Karpas-422 (cell line): ENCODE results near the gene MYH13. TPM values are rescaled to one million over a fixed set of nuclear protein-coding genes. Genes with fewer than 3 reads are reported as not detected.
A peak's percentile ranks its signal among the peaks of the same experiment; 100 is the strongest.

Source experiments
- DNase-seq: peaks from one replicate; pipeline ENCODE4 v3.0.0-alpha.2; 2015
- H2AFZ ChIP-seq: fragments of 200-600 bp; sonication (generic); 2 replicates; pipeline ENCODE4 v1.6.1; 2014; ENCODE audit warnings: antibody characterized with exemption, low read length, mixed read lengths
- H3K27ac ChIP-seq: fragments of 200-600 bp; sonication (generic); 2 replicates; pipeline ENCODE4 v1.5.1; 2014; ENCODE audit warnings: mild to moderate bottlenecking, low read length, moderate library complexity
- H3K27me3 ChIP-seq: fragments of 200-600 bp; sonication (generic); 2 replicates; pipeline ENCODE4 v1.6.1; 2014; ENCODE audit warnings: low read length, mixed read lengths
- H3K36me3 ChIP-seq: fragments of 200-600 bp; sonication (generic); 2 replicates; pipeline ENCODE4 v1.6.1; 2014; ENCODE audit warnings: low read length, mixed read lengths; ENCODE audit not compliant: insufficient read depth
- H3K4me1 ChIP-seq: fragments of 200-600 bp; sonication (generic); 2 replicates; pipeline ENCODE4 v1.6.1; 2014; ENCODE audit warnings: mild to moderate bottlenecking, low read length, mixed read lengths
- H3K4me2 ChIP-seq: fragments of 200-600 bp; sonication (generic); 2 replicates; pipeline ENCODE4 v1.6.1; 2014; ENCODE audit warnings: low read length, low read depth, mild to moderate bottlenecking; ENCODE audit not compliant: poor library complexity, severe bottlenecking
- H3K4me3 ChIP-seq: fragments of 200-600 bp; sonication (generic); 2 replicates; pipeline ENCODE4 v1.5.1; 2014; ENCODE audit warnings: mild to moderate bottlenecking, antibody characterized with exemption, low read length, mixed read lengths
- H3K79me2 ChIP-seq: fragments of 200-600 bp; sonication (generic); 2 replicates; pipeline ENCODE4 v1.6.1; 2014; ENCODE audit warnings: mild to moderate bottlenecking, low read length, mixed read lengths
- H3K9ac ChIP-seq: fragments of 200-600 bp; sonication (generic); 2 replicates; pipeline ENCODE4 v1.6.0; 2014; ENCODE audit warnings: low read length
- H3K9me2 ChIP-seq: fragments of 200-600 bp; sonication (generic), shearing (Covaris generic); replicated peaks from 2 replicates; pipeline ENCODE4 v1.6.0; 2014; ENCODE audit warnings: mild to moderate bottlenecking, low read length, moderate library complexity; ENCODE audit not compliant: insufficient read depth
- H3K9me3 ChIP-seq: fragments of 300-700, 200-600 bp; sonication (generic); 2 replicates; pipeline ENCODE4 v1.6.1; 2014; ENCODE audit warnings: low read length, mixed read lengths
- H4K20me1 ChIP-seq: fragments of 200-600 bp; sonication (generic); 2 replicates; pipeline ENCODE4 v1.6.1; 2014; ENCODE audit warnings: mild to moderate bottlenecking, antibody characterized with exemption, low read length, low read depth; ENCODE audit not compliant: insufficient read depth
- total RNA-seq: library from RNA; depleted of rRNA; stranded (reverse); fragments of >200 nt; shearing (Covaris generic); gene quantifications from 2 replicates; pipeline ENCODE4 v1.2.3, GENCODE V29; 2014; ENCODE audit warnings: low replicate concordance; rRNA removed

The MYH13 gene
- not detected in 2 replicates for total RNA-seq

DNA sequence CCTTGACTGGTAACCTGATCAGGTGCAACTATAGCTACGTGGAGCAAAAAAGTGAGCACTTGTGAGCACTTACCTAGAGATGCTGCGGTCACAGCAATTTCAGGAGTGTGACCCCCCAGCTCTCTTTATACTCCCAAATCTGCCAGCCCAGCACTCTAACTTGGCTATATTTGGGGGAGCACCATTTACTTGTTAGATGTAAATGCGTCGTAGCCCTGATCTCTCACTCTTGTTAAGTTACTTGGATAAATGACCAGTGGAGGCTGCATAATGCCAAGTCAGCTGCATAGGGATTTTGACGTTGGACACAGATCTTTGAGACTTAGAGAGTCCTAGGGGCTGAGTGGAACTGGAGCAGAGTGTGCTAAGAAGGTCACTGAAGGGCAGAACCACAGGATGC is at the start of gene MYH13:
MYH13 (minus strand) TSS at position 101 of the 400 bp plus-strand sequence. CDS start 8,476 bp downstream, outside the sequence.
- no peaks in the 10 kb centered on the region for H3K36me3 ChIP-seq
- no peaks in the 10 kb centered on the region for H4K20me1 ChIP-seq
- no peaks in the 10 kb centered on the region for H3K79me2 ChIP-seq
- H3K9me2 ChIP-seq: no peaks in the 10 kb centered on the region
- H3K4me2 ChIP-seq: no peak within 1 kb of the TSS
- DNase-seq: no peak
- H3K27ac ChIP-seq: no peak within 1 kb of the TSS
- H3K27me3 ChIP-seq: no peaks in the 10 kb centered on the region; the same call in 1 of the 2 replicates
- H3K4me1 ChIP-seq: no peaks in the 10 kb centered on the region
- H3K9ac ChIP-seq: no peak within 1 kb of the TSS
- H2AFZ ChIP-seq: no peak within 1 kb of the TSS
- no peak within 1 kb of the TSS for H3K4me3 ChIP-seq
- H3K9me3 ChIP-seq: no peaks in the 10 kb centered on the region

GRCh38 chr17:10421900-10422542 is 49.2 kb upstream of the MYH13 start, which contains the start of gene MYH8:
Gene MYH8 (minus strand): TSS chr17:10421950. CDS start chr17:10420227, 1,723 bp downstream.
- peak; percentile 46 for DNase-seq
- H3K79me2 ChIP-seq: no peaks in the 10 kb centered on the region
- H3K4me3 ChIP-seq: no peak within 1 kb of the TSS
- H3K27me3 ChIP-seq: no peaks in the 10 kb centered on the region
- peaks cover 8% of the 10 kb centered on the region for H3K4me1 ChIP-seq
- H3K9me3 ChIP-seq: no peaks in the 10 kb centered on the region
- no peaks in the 10 kb centered on the region for H3K9me2 ChIP-seq
- H2AFZ ChIP-seq: no peak within 1 kb of the TSS
- H3K9ac ChIP-seq: no peak within 1 kb of the TSS
- no peaks in the 10 kb centered on the region for H3K36me3 ChIP-seq
- H3K27ac ChIP-seq: no peak within 1 kb of the TSS
- H4K20me1 ChIP-seq: no peaks in the 10 kb centered on the region
- H3K4me2 ChIP-seq: no peak within 1 kb of the TSS

DNA sequence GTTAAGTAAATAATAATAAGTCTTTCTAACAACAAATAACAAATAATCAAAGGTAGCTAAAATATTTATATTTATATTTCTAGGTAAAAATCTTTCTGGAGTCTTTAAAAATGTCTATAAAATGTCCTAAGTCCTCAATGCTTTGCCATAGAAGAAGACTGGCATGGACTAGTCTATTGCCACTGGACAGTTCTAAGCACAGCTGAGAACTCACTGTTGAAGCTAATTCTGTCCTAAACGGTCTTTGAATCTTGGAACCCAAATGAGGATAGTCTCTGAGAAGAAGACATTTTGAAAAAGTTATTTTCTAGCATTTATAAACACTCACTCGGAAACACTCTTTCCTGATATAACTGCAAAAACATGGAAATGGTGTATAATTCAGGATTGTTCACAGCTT is 48.4 kb upstream of the MYH13 start:
- no peaks in the 10 kb centered on the region for H3K36me3 ChIP-seq
- no peaks in the 10 kb centered on the region for H3K9me2 ChIP-seq
- no peak overlapping the region for H3K4me2 ChIP-seq

GRCh38 chr17:10420811-10421210 is 48.0 kb upstream of the MYH13 start:
- no peak overlapping the region for H2AFZ ChIP-seq
- no peak overlapping the region for H3K4me2 ChIP-seq
- H3K9me2 ChIP-seq: no peaks in the 10 kb centered on the region
- no peaks in the 10 kb centered on the region for H3K36me3 ChIP-seq
- H3K79me2 ChIP-seq: no peaks in the 10 kb centered on the region
- no peak for DNase-seq
- no peak overlapping the region for H3K4me3 ChIP-seq
- peaks cover 8% of the 10 kb centered on the region for H3K4me1 ChIP-seq
- H3K9me3 ChIP-seq: no peaks in the 10 kb centered on the region
- no peak overlapping the region for H3K27ac ChIP-seq
- no peaks in the 10 kb centered on the region for H3K27me3 ChIP-seq
- no peak overlapping the region for H3K9ac ChIP-seq
- H4K20me1 ChIP-seq: no peaks in the 10 kb centered on the region

More for the DNA sequence above, 48.4 kb upstream of the MYH13 start:
- no peak for DNase-seq
- Histone ChIP-seq H3K27ac (no peak overlapping the region), H3K9ac (no peak overlapping the region), H3K4me3 (no peak overlapping the region), H2AFZ (no peak overlapping the region), H4K20me1 (no peaks in the 10 kb centered on the region), H3K27me3 (no peaks in the 10 kb centered on the region), H3K9me3 (no peaks in the 10 kb centered on the region), H3K79me2 (no peaks in the 10 kb centered on the region), H3K4me1 (peaks cover 8% of the 10 kb centered on the region)

GRCh38 chr17:10417431-10417830 is 44.6 kb upstream of the MYH13 start:
- Histone ChIP-seq H3K27ac (no peak overlapping the region), H3K79me2 (no peaks in the 10 kb centered on the region), H3K4me1 (peaks cover 8% of the 10 kb centered on the region), H3K4me2 (no peak overlapping the region), H3K4me3 (no peak overlapping the region), H3K9ac (no peak overlapping the region), H3K9me3 (no peaks in the 10 kb centered on the region), H4K20me1 (no peaks in the 10 kb centered on the region), H3K27me3 (no peaks in the 10 kb centered on the region), H3K9me2 (no peaks in the 10 kb centered on the region), H2AFZ (no peak overlapping the region), H3K36me3 (no peaks in the 10 kb centered on the region)
- no peak for DNase-seq

GRCh38 chr17:10415161-10415560 is 42.4 kb upstream of the MYH13 start:
- no peak overlapping the region for H3K27ac ChIP-seq
- no peak overlapping the region for H3K4me3 ChIP-seq
- no peaks in the 10 kb centered on the region for H3K79me2 ChIP-seq
- no peaks in the 10 kb centered on the region for H4K20me1 ChIP-seq
- H3K36me3 ChIP-seq: no peaks in the 10 kb centered on the region
- no peaks in the 10 kb centered on the region for H3K27me3 ChIP-seq
- H3K9me3 ChIP-seq: no peaks in the 10 kb centered on the region
- DNase-seq: no peak
- H2AFZ ChIP-seq: no peak overlapping the region
- no peaks in the 10 kb centered on the region for H3K4me1 ChIP-seq
- no peaks in the 10 kb centered on the region for H3K9me2 ChIP-seq
- H3K9ac ChIP-seq: no peak overlapping the region
- no peak overlapping the region for H3K4me2 ChIP-seq

DNA sequence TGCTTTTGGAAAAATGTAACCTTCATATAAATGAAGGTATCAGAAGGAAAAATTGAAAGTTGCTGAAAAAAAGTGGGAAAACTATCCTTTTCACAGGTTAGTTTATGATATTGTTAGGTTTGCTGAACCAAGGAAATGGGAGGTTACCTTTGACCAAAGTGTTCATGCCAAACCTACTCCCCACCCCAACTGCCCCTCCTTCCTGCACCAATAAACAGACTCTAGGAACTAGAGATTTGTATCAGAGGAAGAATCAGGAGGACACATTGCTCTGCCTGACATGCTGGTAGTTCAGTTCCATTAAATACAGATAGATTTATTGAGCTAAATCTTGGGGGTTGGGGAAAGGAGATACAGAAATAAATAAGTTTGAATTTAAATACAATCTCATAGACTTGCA is 30.8 kb upstream of the MYH13 start:
- Histone ChIP-seq H3K4me3 (no peak overlapping the region), H3K27me3 (no peaks in the 10 kb centered on the region), H3K4me1 (no peaks in the 10 kb centered on the region), H3K36me3 (no peaks in the 10 kb centered on the region), H3K9me3 (no peaks in the 10 kb centered on the region), H3K9ac (no peak overlapping the region), H4K20me1 (no peaks in the 10 kb centered on the region), H3K27ac (no peak overlapping the region), H2AFZ (no peak overlapping the region), H3K79me2 (no peaks in the 10 kb centered on the region), H3K4me2 (no peak overlapping the region), H3K9me2 (no peaks in the 10 kb centered on the region)
- DNase-seq: no peak

DNA sequence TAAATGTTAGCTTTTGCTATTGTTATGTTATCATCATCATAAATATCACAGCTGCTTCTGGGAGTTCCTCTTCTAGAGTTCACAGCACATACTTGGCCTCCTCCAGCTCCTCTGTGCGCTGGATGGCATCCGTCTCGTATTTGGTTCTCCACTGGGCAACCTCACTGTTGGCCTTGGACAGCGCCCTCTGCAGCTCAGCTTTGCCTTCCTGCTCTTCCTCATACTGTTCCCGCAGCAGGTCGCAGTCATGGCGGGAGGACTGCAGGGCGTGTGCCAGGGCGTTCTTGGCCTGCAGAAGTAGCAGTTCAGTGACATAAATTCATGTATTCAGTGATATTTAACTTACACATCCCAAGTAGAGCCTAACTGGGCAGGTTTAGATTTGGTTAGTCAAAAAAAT is 25.5 kb upstream of the MYH13 start:
- Histone ChIP-seq H3K4me1 (peaks cover 14% of the 10 kb centered on the region), H3K27ac (no peak overlapping the region), H3K9ac (no peak overlapping the region), H3K79me2 (no peaks in the 10 kb centered on the region), H3K9me3 (no peaks in the 10 kb centered on the region), H3K36me3 (no peaks in the 10 kb centered on the region), H3K27me3 (no peaks in the 10 kb centered on the region), H3K9me2 (no peaks in the 10 kb centered on the region), H3K4me2 (no peak overlapping the region), H4K20me1 (no peaks in the 10 kb centered on the region), H3K4me3 (no peak overlapping the region), H2AFZ (no peak overlapping the region)
- DNase-seq: no peak
